H1 (cell line): ENCODE data around the gene SPTLC3. TPM values are rescaled to one million over a fixed set of nuclear protein-coding genes. Genes with fewer than 3 reads are reported as not detected.

Experiments
- CTCF ChIA-PET: fragments of 300-600 bp; sonication (Branson Sonifier 250); formaldehyde crosslinking; loops from one replicate; lab custom pipeline; 2021; ENCODE audit not compliant: partially characterized antibody; lab: Charles Lee
- POLR2A ChIA-PET: fragments of 300-600 bp; sonication (Branson Sonifier 250); formaldehyde crosslinking; loops from one replicate; lab custom pipeline; 2021; ENCODE audit warnings: inconsistent platforms; ENCODE audit not compliant: partially characterized antibody; lab: Charles Lee
- DNase-seq, 2 experiments: peaks; one replicate each; pipeline versions ENCODE4 v3.0.0 to v3.0.0-alpha.2; 2010 to 2022; ENCODE audit warnings: low spot score in 2 of 2, low read depth in 1 of 2, mixed read lengths in 1 of 2
- FAIRE-seq: peaks from 2 replicates; lab custom pipeline; 2011; peaks lifted over from hg19 to GRCh38; lab: Jason Lieb, UNC
- H2AFZ ChIP-seq: 2 replicates; pipeline ENCODE4 v1.8.1; 2012; ENCODE audit warnings: low read length, inconsistent platforms
- H2AK5ac ChIP-seq: 2 replicates; pipeline ENCODE4 v1.6.1; 2013; ENCODE audit warnings: low read depth, low read length
- H2BK120ac ChIP-seq: replicated peaks from 2 replicates; pipeline ENCODE3; 2013; ENCODE audit warnings: low read depth, low read length, inconsistent platforms
- H2BK12ac ChIP-seq: 2 replicates; pipeline ENCODE4 v1.6.1; 2013; ENCODE audit warnings: low read depth, low read length
- H2BK15ac ChIP-seq: 2 replicates; pipeline ENCODE4 v1.6.1; 2013; ENCODE audit warnings: low read length
- H2BK20ac ChIP-seq: 2 replicates; pipeline ENCODE4 v1.6.1; 2013; ENCODE audit warnings: low read length
- H2BK5ac ChIP-seq: 2 replicates; pipeline ENCODE4 v1.6.1; 2013; ENCODE audit warnings: low read depth, low read length
- H3K14ac ChIP-seq: 2 replicates; pipeline ENCODE4 v1.6.1; 2013; ENCODE audit warnings: inconsistent platforms; ENCODE audit not compliant: insufficient read length
- H3K18ac ChIP-seq: 2 replicates; pipeline ENCODE4 v1.6.1; 2013; ENCODE audit warnings: low read length; ENCODE audit errors: extremely low read depth
- H3K23ac ChIP-seq: 2 replicates; pipeline ENCODE4 v1.6.1; 2013; ENCODE audit warnings: inconsistent platforms; ENCODE audit not compliant: insufficient read length
- H3K23me2 ChIP-seq: 2 replicates; pipeline ENCODE4 v1.6.1; 2013; ENCODE audit warnings: low read depth, low read length
- H3K27ac ChIP-seq: 2 replicates; pipeline ENCODE4 v1.6.1; 2011; ENCODE audit warnings: low read depth, low read length, inconsistent platforms
- H3K27me3 ChIP-seq, 4 experiments: replicated peaks in 1 of 4; 1 replicate in 1 of 4; 2 replicates in 3 of 4; pipeline versions ENCODE4 v1.6.1 to v1.8.1; 2011 to 2013; ENCODE audit warnings: low read length in 3 of 4, mild to moderate bottlenecking in 3 of 4, inconsistent platforms in 2 of 4, mixed read lengths in 2 of 4, moderate library complexity in 1 of 4; ENCODE audit not compliant: control insufficient read depth in 3 of 4, insufficient read depth in 3 of 4; ENCODE audit errors: extremely low read depth in 1 of 4
- H3K36me3 ChIP-seq, 4 experiments: 2 replicates each; pipeline versions ENCODE4 v1.6.1 to v1.8.1; 2011 to 2013; ENCODE audit warnings: mild to moderate bottlenecking in 4 of 4, low read length in 3 of 4, moderate library complexity in 2 of 4, control low read depth in 1 of 4, inconsistent platforms in 1 of 4; ENCODE audit not compliant: insufficient read depth in 4 of 4, control insufficient read depth in 2 of 4
- H3K4ac ChIP-seq: replicated peaks from 2 replicates; pipeline ENCODE3; 2013; ENCODE audit warnings: low read length, low read depth, mixed read lengths, inconsistent platforms; ENCODE audit not compliant: insufficient read length
- H3K4me1 ChIP-seq, 4 experiments: replicated peaks in 1 of 4; 1 replicate in 1 of 4; 2 replicates in 3 of 4; pipeline versions ENCODE4 v1.6.1 to v1.8.1; 2011 to 2013; ENCODE audit warnings: low read length in 3 of 4, inconsistent platforms in 2 of 4, mixed read lengths in 1 of 4; ENCODE audit not compliant: insufficient read depth in 4 of 4, control insufficient read depth in 3 of 4
- H3K4me2 ChIP-seq, 2 experiments: 2 replicates each; pipeline versions ENCODE4 v1.6.1 to v1.8.1; 2011 to 2013; ENCODE audit warnings: low read depth in 2 of 2, low read length in 2 of 2, control low read depth in 1 of 2, inconsistent platforms in 1 of 2, mild to moderate bottlenecking in 1 of 2; ENCODE audit not compliant: insufficient read depth in 1 of 2
- H3K4me3 ChIP-seq, 4 experiments: fragments of 200-600, 300-600 bp in 1 of 4; sonication (generic), shearing (Covaris generic), sonication (Bioruptor Twin) in 1 of 4; 2 replicates each; pipeline versions ENCODE4 v1.5.1 to v1.8.1; 2011 to 2016; ENCODE audit warnings: low read length in 4 of 4, low read depth in 3 of 4, control low read depth in 2 of 4, inconsistent platforms in 2 of 4, mild to moderate bottlenecking in 2 of 4, mixed read lengths in 1 of 4, moderate library complexity in 1 of 4; ENCODE audit not compliant: insufficient read depth in 2 of 4; ENCODE audit errors: extremely low read depth in 1 of 4
- H3K56ac ChIP-seq: replicated peaks from 2 replicates; pipeline ENCODE3; 2013; ENCODE audit warnings: low read depth, mild to moderate bottlenecking, mixed read lengths, low read length, inconsistent platforms; ENCODE audit not compliant: insufficient read length
- H3K79me1 ChIP-seq: 2 replicates; pipeline ENCODE4 v1.6.1; 2013; ENCODE audit warnings: low read depth, low read length, control low read depth
- H3K79me2 ChIP-seq, 2 experiments: 2 replicates each; pipeline versions ENCODE4 v1.6.1 to v1.8.1; 2012 to 2013; ENCODE audit warnings: low read length in 2 of 2, mild to moderate bottlenecking in 2 of 2, inconsistent platforms in 1 of 2; ENCODE audit not compliant: insufficient read depth in 2 of 2, control insufficient read depth in 1 of 2
- H3K9ac ChIP-seq, 4 experiments: replicated peaks in 1 of 4; 1 replicate in 1 of 4; 2 replicates in 3 of 4; pipeline versions ENCODE4 v1.6.1 to v1.8.1; 2011 to 2013; ENCODE audit warnings: low read depth in 3 of 4, low read length in 3 of 4, control low read depth in 2 of 4, mild to moderate bottlenecking in 2 of 4, moderate library complexity in 2 of 4, inconsistent platforms in 1 of 4; ENCODE audit errors: extremely low read depth in 1 of 4
- H3K9me3 ChIP-seq, 2 experiments: 2 replicates each; pipeline versions ENCODE4 v1.6.1 to v1.8.1; 2012 to 2013; ENCODE audit warnings: mild to moderate bottlenecking in 2 of 2, moderate library complexity in 2 of 2, control low read depth in 1 of 2, inconsistent platforms in 1 of 2, low read depth in 1 of 2, low read length in 1 of 2, mixed read lengths in 1 of 2; ENCODE audit not compliant: insufficient read depth in 2 of 2
- H4K20me1 ChIP-seq, 2 experiments: replicated peaks in 1 of 2; 2 replicates each; pipeline versions ENCODE3 to v1.8.1; 2011 to 2013; ENCODE audit warnings: inconsistent platforms in 2 of 2, low read length in 2 of 2, mild to moderate bottlenecking in 1 of 2; ENCODE audit not compliant: insufficient read depth in 2 of 2, control insufficient read depth in 1 of 2
- H4K5ac ChIP-seq: 2 replicates; pipeline ENCODE4 v1.6.1; 2013; ENCODE audit warnings: low read length, low read depth, mixed read lengths, inconsistent platforms; ENCODE audit not compliant: insufficient read length
- H4K8ac ChIP-seq: 2 replicates; pipeline ENCODE4 v1.8.0; 2013; ENCODE audit warnings: mild to moderate bottlenecking, moderate library complexity, low read length, inconsistent platforms; ENCODE audit not compliant: insufficient read depth; ENCODE audit errors: extremely low read depth
- H4K91ac ChIP-seq: replicated peaks from 2 replicates; pipeline ENCODE3; 2013; ENCODE audit warnings: low read length, mixed read lengths, inconsistent platforms; ENCODE audit not compliant: insufficient read length
- BCL11A ChIP-seq, 2 experiments: IDR thresholded peaks; one replicate each; pipeline ENCODE4 v1.6.1; 2011; ENCODE audit warnings: low read depth in 2 of 2, low read length in 2 of 2, mild to moderate bottlenecking in 2 of 2
- CBX5 ChIP-seq: fragments of 300-800, 300-1000 bp; sonication (generic); IDR thresholded peaks from 2 replicates; pipeline ENCODE4 v1.7.1; 2016; ENCODE audit warnings: antibody characterized with exemption, low read length, low read depth
- CBX8 ChIP-seq: fragments of 300-800, 300-1000 bp; sonication (generic); IDR thresholded peaks from 2 replicates; pipeline ENCODE4 v1.7.1; 2016; ENCODE audit warnings: low read depth, low read length, borderline replicate concordance
- CEBPB ChIP-seq: IDR thresholded peaks from 2 replicates; pipeline ENCODE4 v1.6.1; 2012; ENCODE audit warnings: low read depth, low read length
- CREB1 ChIP-seq: IDR thresholded peaks from 2 replicates; pipeline ENCODE4 v1.6.1; 2012; ENCODE audit warnings: inconsistent platforms
- EP300 ChIP-seq, 2 experiments: IDR thresholded peaks; 1 replicate in 1 of 2; 2 replicates in 1 of 2; pipeline ENCODE4 v1.6.1; 2011 to 2012; ENCODE audit warnings: low read depth in 2 of 2, low read length in 2 of 2, mild to moderate bottlenecking in 2 of 2, borderline replicate concordance in 1 of 2, inconsistent platforms in 1 of 2, moderate library complexity in 1 of 2
- FOSL1 ChIP-seq: IDR thresholded peaks from 2 replicates; pipeline ENCODE4 v1.6.1; 2011; ENCODE audit warnings: mild to moderate bottlenecking, low read depth, low read length, moderate library complexity; ENCODE audit not compliant: insufficient read depth
- RNF2 ChIP-seq: fragments of 200-900, 300-1000 bp; sonication (generic); IDR thresholded peaks from 2 replicates; pipeline ENCODE4 v1.7.1; 2016; ENCODE audit warnings: borderline replicate concordance, low read depth, mild to moderate bottlenecking, antibody characterized with exemption, low read length; ENCODE audit not compliant: poor library complexity, severe bottlenecking; ENCODE audit errors: missing control alignments
- SUZ12 ChIP-seq: fragments of 200-600 bp; sonication (generic); IDR thresholded peaks from 2 replicates; pipeline ENCODE4 v1.6.1; 2012; ENCODE audit warnings: mild to moderate bottlenecking, inconsistent platforms, low read length, moderate library complexity, mixed read lengths
- TBP ChIP-seq: IDR thresholded peaks from 2 replicates; pipeline ENCODE4 v1.6.1; 2011; ENCODE audit warnings: low read depth, low read length, improper control_type of control experiment
- YY1 ChIP-seq: IDR thresholded peaks from 2 replicates; pipeline ENCODE4 v1.6.1; 2011; ENCODE audit warnings: low read depth, mild to moderate bottlenecking, low read length
- WGBS, 2 experiments: shearing (Covaris generic) in 1 of 2; methylation state at CpG; one replicate each; pipeline versions ENCODE4 v1.1.6 to v1.1.7; 2013 to 2015; ENCODE audit warnings: low lambda C conversion rate in 2 of 2, mixed read lengths in 2 of 2, inconsistent platforms in 1 of 2, low coverage in 1 of 2, missing lambda C conversion rate in 1 of 2; ENCODE audit not compliant: insufficient replicate concordance in 2 of 2, insufficient coverage in 1 of 2, insufficient read length in 1 of 2; ENCODE audit errors: extremely low coverage in 1 of 2, missing lambda C conversion rate in 1 of 2; 5-methylcytosine and 5-hydroxymethylcytosine counted together
- polyA plus RNA-seq, 7 experiments: library from polyadenylated mRNA; depleted of rRNA in 3 of 7; stranded (reverse) in 5 of 7; unstranded in 2 of 7; fragments of >200 nt in 5 of 7; fragments of 200-250 nt in 2 of 7; gene quantifications; 1 replicate in 5 of 7; 2 replicates in 1 of 7; 4 replicates in 1 of 7; pipeline versions ENCODE4 v1.2.1 to v1.2.3, GENCODE V29; 2011 to 2013; ENCODE audit warnings: missing spikeins in 2 of 7, mixed read lengths in 2 of 7
- total RNA-seq: library from RNA; stranded (reverse); fragmentation: NEBNext Ultra II Directional; extraction: Animal tissue kit (Norgen Biotek cat#: 25700); gene quantifications from 2 replicates; pipeline ENCODE4 v1.2.1, GENCODE V29; 2021
- TF ChIP-seq, protein P1 (sequence below): IDR thresholded peaks from 2 replicates; pipeline ENCODE4 v1.6.1; 2012; ENCODE audit warnings: inconsistent platforms

The SPTLC3 gene
- total and polyA plus RNA-seq, 2 of the 8 experiments (the other 6 are each of a cell fraction or from before 2014, with no cell fraction given) = 0.23 to 0.82 TPM

DNA sequence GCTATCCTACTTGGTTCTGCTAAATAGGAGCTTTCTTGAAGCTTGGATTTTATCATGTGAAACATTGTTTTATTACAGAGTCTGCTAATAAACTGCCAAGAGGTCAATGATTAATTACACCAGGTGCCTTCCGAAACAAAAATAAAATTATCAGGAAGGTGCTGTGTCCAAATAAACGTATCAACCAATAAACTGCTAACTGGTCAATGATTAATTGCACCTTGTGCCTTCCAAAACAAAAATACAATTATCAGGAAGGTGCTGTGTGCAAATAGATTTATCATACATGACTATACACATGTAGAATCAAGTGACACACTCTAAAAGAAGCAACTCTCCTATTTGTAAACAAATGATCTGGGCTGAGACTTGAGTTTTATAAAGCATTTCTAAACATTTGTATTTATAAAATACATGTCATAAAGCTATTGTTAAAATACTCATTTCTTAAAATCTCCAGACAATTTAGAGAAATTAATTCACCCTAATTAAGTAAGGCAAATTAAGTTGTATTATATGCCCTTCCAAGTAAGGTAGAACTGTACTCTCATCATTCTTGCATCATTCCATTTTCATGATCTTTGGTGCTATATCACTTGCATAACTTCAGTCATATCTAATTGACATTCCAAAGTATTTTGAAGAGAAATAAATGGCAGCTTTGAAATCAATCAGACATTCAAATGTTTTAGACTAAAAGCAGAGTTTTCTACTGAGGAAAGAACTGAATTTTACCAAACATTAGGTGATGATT is 26.8 kb downstream of the SPTLC3 start:
- H3K79me1 ChIP-seq = no peaks in the 10 kb centered on the region
- H4K20me1 ChIP-seq = no peaks in the 10 kb centered on the region
- no peaks in the 10 kb centered on the region for H3K36me3 ChIP-seq
- H3K79me2 ChIP-seq = no peaks in the 10 kb centered on the region
- no peak overlapping the region for H4K5ac ChIP-seq
- ChIA-PET POLR2A (no interaction called here), CTCF (no interaction called here)
- H3K9me3 ChIP-seq = no peaks in the 10 kb centered on the region
- no peak overlapping the region for H3K9ac ChIP-seq
- H2BK120ac ChIP-seq = no peak overlapping the region
- 84% methylated on average over 2 of the region's 2 CpGs; no CpG with 5 or more reads in 1 of the 2 experiments for WGBS, 2 experiments
- H2BK15ac ChIP-seq = no peak overlapping the region
- H3K27ac ChIP-seq = no peak overlapping the region
- no peak overlapping the region for H2BK20ac ChIP-seq
- no peak overlapping the region for H3K4ac ChIP-seq
- H4K8ac ChIP-seq = no peak overlapping the region
- no peak overlapping the region for H3K4me3 ChIP-seq
- FAIRE-seq (no peak), DNase-seq (no peak)
- H3K18ac ChIP-seq = no peak overlapping the region
- H2AFZ ChIP-seq = no peak overlapping the region
- H3K56ac ChIP-seq = no peak overlapping the region
- H3K14ac ChIP-seq = no peak overlapping the region
- no peak overlapping the region for H2BK12ac ChIP-seq
- no peak overlapping the region for H3K4me2 ChIP-seq
- H2AK5ac ChIP-seq = no peak overlapping the region
- H3K27me3 ChIP-seq = no peaks in the 10 kb centered on the region
- no peaks in the 10 kb centered on the region for H3K4me1 ChIP-seq
- no peak overlapping the region for H4K91ac ChIP-seq
- H2BK5ac ChIP-seq = no peak overlapping the region
- H3K23ac ChIP-seq = no peak overlapping the region
- H3K23me2 ChIP-seq = no peaks in the 10 kb centered on the region; the same call in 1 of the 2 replicates
- TF ChIP-seq CREB1 (no peak), FOSL1 (no peak), TBP (no peak), CEBPB (no peak), SUZ12 (no peak), EP300 (IDR thresholded peaks at IDR 0.05; ENCODE audit: borderline replicate concordance in 1 of 2, low read depth in 2 of 2, low read length in 2 of 2) (no peak), YY1 (no peak), RNF2 (no peak), CBX5 (no peak), CBX8 (no peak), BCL11A (IDR thresholded peaks at IDR 0.05; ENCODE audit: low read depth in 2 of 2, low read length in 2 of 2) (no peak)
- TF ChIP-seq, protein P1, sequence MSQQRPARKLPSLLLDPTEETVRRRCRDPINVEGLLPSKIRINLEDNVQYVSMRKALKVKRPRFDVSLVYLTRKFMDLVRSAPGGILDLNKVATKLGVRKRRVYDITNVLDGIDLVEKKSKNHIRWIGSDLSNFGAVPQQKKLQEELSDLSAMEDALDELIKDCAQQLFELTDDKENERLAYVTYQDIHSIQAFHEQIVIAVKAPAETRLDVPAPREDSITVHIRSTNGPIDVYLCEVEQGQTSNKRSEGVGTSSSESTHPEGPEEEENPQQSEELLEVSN = no peak
- TF ChIP-seq, all 59 proteins: peak for 0
